Fibroblast of skin of back (primary cell): ENCODE results near the gene ST3GAL3.
A peak's percentile ranks its signal among the peaks of the same experiment; 100 is the strongest.

ENCODE experiments used
- DNase-seq: peaks from one replicate; pipeline ENCODE4 v3.0.0-alpha.2; 2013

ST3GAL3 gene

DNA sequence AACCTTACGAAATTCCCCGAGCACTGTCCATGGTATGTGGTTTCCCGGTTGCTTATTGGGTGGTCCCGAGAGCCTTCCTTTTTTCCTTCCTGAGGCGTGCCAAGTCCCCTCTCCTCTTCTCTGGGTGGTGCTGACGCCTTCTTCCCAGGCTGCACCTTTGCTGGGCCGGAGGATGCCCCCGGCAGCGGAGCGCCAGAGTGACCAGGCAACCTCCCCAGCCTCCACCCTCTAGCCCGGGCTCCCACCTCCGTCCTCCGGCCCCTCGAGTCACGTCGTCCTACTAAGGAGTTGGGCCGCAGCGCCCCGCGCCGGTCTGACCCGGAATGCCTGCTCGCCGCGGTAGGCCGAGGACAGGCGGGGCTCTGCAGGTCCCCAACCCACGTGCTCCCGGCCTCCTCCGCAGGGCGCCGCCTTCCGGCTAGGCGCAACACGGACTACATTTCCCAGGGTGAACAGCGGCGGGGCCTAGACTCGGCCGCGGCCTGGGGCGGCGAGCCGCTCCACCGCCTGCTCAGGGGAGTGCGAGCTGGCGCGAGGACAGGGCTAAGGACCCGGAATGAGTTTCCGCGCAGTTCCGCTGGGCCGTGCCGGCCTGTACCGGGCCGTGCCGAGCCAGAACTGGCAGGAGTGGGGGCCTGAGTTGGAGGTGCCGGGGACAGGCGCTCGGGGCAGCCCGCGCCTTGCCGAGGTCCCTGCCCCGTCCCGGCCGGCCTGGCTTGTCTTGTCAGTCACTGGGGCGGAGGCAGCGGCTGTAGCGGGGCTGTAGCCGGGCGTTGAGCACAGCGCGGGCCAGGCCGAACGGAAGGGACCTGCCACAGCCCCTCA lies 239.1 kb downstream of the ST3GAL3 start, which contains the start of gene IPO13:
Gene IPO13, plus strand, starts transcription at position 715 of the 825 bp plus-strand sequence. CDS start 651 bp downstream, outside the sequence.
- DNase-seq, result peak; percentile 94

DNA sequence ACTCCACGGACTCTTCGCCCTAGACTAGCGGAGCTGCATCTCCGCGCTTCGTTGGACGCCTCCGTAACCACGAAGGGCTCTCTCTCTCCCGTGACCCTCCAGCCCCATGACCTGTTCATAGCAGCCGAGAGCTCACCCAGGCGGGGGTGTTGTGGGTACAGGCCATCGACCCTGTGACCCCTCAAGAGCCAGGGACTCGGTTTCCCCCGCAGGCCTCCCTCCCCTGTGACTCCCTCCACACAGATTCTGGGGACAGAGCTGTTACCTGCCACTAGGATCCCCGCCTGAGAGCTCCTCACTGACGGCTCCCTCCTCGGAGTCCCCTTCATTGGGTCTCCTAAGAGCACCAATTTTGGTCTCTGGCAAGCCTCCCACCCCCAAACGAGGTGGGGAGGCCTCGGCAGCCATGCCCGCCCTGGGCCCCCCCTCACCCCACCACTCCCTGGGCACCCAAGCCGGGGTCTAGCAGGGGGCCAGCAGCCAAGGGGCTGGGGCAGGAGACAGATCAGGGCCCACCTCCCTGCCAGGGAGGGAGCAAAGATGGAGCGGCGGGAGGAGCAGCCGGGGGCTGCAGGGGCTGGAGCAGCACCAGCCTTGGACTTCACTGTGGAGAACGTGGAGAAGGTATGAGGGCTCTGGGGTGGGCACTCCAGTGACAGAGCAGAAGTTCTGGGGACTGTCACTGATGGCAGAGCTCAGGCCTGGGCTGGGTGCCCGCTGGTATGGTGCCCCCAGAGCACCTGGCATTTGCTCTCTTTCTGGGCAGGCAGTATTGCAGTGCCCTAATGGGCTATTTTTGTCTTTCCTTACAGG lies 239.9 kb downstream of the ST3GAL3 start:
- DNase-seq, result no peak

DNA sequence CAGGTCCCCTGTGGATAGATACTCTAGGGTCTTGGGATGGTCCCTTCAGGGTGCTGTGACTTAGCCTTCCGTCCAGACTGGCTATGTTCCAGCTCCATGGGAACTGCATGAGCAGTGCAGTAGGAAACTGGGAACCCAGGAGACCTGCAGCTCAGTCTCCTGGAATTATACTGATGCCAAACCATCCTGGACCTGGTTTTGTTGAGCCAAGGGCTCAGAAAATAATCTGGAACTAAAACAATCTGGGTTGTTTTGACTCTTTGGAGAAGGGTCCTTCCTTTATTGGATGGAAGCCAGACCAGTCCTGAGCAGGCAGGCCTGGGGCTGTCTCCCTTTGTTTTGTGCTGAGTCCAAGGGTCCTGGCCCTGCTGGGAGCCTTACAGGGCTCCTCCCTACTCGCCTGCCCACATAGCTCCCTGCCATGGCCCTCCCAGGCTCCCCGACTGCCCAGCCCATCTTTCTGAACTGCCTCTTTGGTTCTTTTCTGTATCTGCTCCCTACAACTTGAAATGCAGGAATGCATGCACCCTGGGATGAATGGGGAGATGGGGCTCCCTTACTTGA lies 240.6 kb downstream of the ST3GAL3 start:
- no peak for DNase-seq

DNA sequence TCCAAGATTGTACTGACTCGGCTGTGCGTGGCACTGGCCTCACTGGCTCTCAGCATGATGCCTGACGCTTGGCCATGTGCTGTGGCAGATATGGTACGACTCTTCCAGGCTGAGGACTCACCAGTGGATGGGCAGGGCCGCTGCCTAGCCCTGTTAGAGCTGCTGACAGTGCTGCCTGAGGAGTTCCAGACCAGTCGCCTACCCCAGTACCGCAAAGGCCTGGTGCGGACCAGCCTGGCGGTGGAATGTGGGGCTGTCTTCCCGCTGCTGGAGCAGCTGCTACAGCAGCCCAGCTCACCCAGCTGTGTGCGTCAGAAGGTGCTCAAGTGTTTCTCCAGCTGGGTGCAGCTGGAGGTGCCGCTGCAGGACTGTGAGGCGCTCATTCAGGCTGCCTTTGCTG lies 242.3 kb downstream of the ST3GAL3 start:
- DNase-seq, result no peak

DNA sequence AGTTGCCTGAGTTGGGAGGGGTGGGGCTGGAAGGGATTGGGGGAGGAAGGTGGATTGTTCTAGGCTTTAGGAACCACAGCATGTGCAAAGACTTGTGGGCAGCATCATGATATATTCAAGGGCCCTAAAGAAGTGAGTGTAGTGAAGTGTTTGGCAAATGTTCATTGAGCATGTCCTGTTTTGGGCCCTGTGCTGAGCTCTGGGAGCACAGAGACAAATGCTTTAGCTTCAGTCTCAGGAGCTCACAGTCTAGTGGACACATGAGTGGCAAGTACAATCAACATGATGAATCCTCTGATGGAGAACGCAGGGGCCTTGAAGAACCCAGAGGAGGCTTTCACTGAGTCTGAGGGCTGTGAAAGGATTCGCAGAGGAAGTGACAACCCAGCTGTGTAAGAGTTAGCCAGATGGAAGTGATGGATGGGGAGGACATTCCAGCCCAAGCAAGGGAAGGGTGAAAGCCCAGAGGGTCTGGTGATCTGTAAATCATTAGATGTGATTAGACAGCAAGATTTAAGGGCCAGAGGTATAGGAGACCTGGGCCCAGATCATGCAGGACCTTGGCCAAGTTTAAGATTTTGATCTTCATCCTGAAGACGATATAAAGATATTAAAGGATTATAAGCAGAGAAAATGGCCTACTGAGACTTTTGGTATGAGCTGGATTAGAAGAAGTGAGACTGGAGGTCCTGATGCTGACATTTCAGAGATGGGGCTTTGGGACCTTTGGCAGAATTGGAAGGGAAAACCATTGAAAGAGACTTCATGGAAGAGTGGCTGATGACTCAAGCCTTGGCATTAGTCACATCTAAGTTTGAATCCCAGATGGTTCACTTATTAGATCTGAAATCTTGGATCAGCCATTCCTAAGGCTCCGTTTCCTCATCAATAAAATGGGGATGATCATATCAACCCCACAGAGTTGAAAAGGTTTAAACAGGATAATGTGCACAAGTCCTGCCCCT lies 244.0 kb downstream of the ST3GAL3 start:
- no peak for DNase-seq

DNA sequence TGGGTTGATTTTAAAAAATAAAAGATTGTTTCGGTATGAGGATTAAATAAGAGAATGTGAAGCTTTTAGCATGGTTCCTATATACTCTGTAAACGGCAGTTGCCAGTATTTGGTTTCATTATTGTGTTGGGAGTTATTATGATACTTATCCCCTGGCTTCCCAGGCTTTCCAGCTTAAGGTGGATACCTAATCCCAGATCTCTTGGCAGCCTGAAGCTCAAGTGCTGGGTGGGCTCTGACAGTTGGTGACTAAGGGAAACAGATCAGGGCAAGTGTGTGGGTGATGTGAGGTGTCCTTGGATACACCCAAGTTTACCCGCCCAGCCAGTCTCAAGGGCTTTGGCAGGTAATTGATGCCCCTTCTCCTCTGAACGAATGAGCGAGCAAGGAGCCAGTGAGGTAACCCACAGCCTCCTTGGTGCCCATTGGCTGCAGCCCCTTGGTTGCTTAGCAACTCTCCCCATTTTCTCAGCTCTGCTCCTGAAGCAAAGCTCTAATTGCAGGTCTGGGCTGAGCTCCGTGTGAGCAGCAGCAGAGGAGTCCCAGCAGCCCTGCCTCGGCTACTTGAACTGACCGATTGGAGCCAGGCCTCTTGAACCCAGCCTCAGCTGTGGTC lies 245.5 kb downstream of the ST3GAL3 start:
- no peak for DNase-seq

DNA sequence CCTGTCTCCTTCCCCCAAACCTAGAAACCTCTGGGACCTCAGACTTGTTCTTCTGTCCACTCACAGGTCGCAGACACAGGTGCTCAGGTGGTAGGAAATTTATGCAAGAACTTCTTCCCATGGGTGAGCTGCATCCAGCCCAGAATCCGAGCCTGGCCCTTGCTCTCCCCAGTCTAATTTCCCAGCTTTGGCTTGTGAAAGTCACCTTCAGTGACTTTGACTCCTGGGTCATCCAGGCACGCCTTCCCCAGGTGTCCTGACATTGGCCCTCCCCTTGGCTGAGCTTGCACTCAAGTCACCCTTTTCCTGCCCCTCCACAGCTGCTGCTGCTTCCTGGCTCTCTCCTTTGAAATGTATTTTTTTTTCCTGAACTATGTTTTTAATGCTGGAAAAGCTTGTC lies 246.0 kb downstream of the ST3GAL3 start:
- no peak for DNase-seq

DNA sequence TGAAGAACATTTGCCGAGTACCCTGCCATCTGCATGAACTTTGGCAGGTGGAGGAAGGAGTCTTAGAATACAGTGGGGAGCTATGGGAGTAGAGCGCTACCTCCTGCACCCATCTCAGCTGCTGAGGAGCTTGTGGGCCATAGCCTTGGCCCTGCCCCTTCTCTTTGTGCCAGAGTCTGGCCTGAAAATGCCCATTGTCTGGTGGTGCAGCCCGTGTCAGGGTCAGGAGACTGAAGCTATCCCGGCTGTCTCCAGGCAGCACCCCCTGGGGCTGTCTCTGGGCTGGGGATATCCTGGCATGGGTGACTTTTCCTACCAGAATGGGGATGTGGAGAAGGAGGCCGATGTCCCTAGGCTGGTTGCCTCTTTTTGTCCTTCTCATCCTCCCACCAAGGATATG lies 246.7 kb downstream of the ST3GAL3 start:
- no peak for DNase-seq

DNA sequence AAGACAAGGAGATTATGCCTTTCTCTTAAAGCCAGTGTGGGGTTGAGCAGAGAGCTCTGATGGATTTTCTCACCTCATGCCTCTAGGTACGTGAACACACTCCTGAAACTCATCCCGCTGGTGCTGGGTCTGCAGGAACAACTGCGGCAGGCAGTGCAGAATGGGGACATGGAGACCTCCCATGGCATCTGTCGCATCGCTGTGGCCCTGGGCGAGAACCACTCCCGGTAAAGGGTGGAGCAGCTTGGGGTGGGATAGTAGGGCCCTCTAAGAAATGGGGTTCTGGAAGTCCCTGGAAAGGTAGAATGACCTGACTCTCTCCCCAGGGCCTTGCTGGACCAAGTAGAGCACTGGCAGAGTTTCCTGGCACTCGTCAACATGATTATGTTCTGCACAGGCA lies 248.9 kb downstream of the ST3GAL3 start:
- no peak for DNase-seq

DNA sequence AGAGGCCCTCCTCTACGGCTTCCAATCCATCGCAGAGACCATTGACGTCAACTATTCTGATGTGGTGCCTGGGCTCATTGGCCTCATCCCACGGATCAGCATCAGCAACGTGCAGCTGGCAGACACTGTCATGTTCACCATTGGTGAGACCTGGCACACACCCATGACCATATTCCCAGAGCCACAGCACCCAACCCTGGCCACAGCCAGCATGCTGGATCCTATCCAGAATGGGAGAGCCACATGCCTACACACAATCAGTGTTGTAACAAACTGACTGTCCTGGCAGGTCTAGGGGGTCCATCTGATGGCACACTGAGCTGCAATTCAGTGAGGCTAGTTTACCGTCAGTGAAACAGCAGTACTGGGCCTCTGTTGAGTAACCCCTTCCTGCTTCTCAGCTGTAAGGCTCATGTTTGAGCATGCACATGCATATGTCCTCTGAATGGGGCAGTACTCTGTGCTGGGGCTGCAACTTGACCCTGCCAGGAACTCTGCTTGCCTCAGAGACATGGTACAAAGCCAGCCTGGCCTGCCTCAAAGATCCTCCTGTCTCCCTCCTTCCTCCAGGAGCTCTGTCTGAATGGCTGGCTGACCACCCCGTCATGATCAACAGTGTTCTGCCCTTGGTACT lies 250.2 kb downstream of the ST3GAL3 start:
- no peak for DNase-seq

DNA sequence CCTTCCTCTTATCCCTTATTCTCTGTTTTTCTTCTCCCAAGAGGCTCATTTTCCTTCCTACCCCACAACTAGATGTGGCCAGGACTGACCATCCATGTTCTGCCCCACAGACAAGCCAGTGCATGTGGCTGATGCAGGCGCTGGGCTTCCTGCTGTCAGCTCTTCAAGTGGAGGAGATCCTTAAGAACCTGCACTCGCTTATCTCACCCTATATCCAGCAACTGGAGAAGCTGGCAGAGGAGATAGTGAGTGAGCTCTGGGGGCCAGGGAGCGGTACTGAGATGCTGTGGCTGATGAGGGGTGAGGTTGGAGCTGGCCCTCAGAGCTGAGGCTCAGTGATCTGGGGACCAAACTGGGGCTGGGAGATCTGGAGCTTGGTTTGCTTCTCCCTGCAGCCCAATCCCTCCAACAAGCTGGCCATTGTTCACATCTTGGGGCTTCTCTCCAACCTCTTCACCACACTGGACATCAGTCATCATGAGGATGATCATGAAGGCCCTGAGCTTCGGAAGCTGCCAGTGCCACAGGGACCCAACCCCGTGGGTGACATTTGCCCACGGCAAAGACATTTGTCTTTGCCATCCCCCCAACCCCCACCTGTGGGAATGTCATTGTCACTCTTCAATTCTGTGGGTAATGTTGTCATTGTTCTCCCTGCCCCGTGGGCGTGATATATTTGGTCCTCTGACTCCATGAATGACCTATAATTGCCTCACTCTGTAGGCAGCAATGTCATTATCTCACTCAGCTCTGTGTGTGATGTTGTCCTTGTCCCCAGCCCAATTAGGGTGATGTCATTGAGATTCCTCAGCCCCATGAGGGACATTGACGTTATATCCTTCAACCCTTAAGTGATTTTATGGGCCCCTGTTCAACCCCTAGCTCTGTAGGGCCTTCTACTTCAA lies 251.3 kb downstream of the ST3GAL3 start:
- DNase-seq, result no peak

DNA sequence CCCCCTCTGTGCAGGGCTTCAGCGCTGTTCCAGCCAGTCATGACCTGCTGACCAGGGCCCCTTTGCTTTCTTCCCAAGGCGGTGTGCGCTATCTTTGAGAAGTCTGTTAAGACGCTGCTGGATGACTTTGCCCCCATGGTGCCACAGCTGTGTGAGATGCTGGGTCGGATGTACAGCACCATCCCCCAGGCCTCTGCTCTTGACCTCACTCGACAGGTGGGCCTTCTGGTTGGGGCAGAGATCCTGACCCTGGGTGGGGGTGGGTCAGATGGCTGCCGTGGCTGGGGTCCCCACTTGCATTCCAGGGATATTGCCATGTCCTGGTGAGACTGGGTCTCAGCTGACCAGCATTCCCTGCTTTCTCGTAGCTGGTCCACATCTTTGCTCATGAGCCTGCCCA lies 253.5 kb downstream of the ST3GAL3 start:
- no peak for DNase-seq

DNA sequence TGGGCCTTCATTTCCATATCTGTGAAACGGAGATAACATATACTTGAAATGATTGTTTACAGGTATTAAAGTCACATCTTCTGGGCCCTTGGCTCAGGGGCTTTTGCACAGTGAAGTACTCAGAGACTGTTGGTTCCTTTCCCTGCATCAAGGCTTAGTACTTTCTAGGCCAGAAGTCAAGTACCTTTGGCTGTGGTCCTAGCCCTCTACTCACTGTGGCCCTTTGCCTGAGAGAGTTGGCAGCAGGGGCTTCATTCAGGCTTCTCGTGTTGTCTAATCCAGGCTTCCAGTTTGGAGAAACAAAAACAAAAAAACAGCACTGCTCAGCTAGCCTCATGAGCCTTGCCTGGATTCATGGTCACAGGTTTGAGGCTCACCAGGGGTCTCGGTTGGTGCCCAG lies 254.4 kb downstream of the ST3GAL3 start:
- DNase-seq, result no peak

DNA sequence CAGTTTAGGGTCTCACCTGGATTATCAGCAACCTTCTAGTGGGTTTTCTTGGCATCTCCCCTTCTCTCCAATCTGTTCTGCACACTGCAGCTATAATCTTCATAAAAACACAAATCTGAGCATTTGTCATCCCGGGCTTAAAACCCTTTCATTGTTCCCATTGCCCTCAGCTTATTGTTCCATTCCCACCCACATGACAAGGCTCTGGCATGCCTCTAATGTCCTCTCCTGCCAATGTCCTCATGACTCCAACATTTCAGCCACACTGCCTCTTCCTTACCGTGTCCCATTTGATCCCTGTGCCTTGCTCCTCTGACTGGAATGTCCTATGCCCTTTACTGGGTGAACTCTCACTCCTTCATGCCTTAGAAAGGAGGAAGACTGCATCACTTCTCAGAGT lies 255.0 kb downstream of the ST3GAL3 start:
- no peak for DNase-seq

DNA sequence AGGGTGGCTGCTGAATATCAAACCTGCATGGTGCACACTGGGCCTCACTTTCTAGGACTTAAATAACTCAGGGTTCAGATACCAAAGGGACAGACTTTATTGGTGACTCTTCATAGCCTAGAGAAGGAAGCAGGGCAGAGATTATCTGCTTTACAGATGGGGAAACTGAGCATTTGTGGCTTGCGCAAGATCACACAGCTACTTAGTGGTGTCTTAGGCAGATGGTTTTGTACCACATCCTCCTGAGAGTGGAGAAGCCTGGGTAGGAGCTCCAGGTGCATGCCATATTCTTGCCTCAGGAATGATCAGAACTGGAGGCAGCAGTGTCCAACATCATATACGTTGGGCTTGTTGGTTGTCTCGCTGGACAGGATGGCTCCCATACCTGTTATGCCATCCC lies 255.7 kb downstream of the ST3GAL3 start:
- DNase-seq, result no peak

DNA sequence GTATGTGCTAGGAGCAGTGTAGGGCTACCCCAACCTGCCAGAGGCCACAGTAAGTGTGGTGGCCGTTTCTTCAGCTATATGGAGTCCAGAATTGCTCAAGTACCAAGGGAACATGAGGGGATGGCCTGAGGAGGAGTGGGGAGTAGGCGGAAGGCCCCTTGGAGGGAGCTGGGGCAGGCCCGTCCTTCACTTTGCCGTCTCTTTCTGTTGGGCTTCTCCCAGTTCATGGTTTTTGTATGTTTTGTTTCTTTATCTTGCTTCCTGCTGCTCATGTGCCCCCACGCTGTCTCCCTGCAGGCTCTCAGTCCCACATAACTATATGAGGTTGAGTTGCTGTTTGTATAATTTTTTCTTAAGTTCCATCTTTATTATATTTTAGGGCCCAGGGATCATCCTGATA lies 256.6 kb downstream of the ST3GAL3 start:
- DNase-seq, result no peak

DNA sequence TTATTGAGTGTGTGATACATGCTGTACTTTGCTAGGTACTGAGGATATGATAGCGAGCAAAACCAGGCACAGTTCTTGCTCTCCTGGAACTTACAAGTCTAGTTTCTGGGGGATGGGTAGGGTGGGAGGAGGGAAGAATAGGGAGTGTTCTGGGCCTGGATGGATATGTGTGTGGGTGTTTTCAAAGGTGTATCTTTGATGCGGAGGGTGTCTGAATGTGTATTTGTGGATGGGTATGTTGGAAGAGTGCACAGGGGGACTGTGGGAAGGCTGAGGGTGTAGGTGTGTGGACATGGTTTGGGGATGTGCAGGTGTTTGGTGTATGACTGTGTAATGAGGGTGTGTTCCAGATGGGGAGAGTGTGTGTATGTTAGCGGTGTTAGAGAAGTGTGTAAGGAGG lies 258.0 kb downstream of the ST3GAL3 start:
- DNase-seq, result no peak

DNA sequence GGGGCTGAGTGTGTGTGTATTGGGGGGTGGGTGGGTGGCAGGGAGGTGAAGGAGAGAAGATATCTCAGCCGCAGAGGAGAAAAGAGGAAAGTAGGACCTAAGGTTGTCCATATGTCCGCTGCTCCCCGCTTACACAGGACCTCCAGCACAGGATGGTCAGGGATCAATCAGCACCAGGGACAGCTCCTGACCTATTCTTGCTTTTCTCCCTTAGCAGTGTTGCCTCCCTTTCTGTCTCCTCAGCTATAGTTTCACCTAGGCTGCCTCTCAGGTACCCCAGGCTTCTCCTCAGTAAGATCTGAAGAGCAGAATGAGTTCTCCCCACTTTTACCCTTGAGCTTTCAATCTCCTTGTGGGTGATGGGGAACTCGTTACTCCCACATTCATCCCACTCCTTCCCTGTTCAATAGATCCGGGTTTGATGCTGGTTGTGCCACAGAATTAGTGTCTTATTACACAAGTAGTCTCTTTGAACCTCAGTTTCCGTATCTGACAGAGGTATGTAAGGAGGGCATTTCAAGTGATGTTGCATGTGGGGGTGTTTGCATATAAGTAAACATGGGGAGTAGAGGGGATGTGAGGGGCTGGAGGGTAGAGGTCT lies 261.1 kb downstream of the ST3GAL3 start:
- no peak for DNase-seq

DNA sequence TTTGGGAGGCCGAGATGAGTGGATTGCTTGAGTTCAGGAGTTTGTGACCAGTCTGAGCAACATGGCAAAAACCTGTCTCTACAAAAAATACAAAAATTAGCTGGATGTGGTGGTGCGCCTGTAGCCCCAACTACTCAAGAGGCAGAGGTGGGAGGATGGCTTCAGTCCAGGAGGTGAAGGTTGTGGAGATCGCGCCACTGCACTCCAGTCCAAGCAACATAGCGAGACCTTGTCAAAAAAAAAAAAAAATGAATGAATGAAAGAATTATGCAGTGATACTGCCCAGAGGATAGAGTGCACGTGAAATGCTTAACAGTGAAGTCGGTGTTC lies 262.0 kb downstream of the ST3GAL3 start:
- DNase-seq, result no peak
